WTC11 (cell line): ENCODE data around the gene SP3.

Source experiments
- ATF1 ChIP-seq: sonication (generic); formaldehyde crosslinking; IDR thresholded peaks from 2 replicates; pipeline ENCODE4 v1.8.1; 2023; ENCODE audit warnings: mild to moderate bottlenecking, moderate library complexity, missing genetic modification reagents
- CBFB ChIP-seq: sonication (generic); formaldehyde crosslinking; IDR thresholded peaks from 2 replicates; pipeline ENCODE4 v1.8.1; 2022; ENCODE audit warnings: mild to moderate bottlenecking, low read depth, missing genetic modification reagents
- CREB1 ChIP-seq: sonication (generic); formaldehyde crosslinking; IDR thresholded peaks from 2 replicates; pipeline ENCODE4 v1.8.0; 2023; ENCODE audit warnings: mild to moderate bottlenecking, missing genetic modification reagents
- NR1H2 ChIP-seq: sonication (generic); formaldehyde crosslinking; IDR thresholded peaks from 2 replicates; pipeline ENCODE4 v1.9.0; 2021; ENCODE audit warnings: mild to moderate bottlenecking, moderate library complexity, missing genetic modification reagents
- RELA ChIP-seq: sonication (generic); formaldehyde crosslinking; IDR thresholded peaks from 2 replicates; pipeline ENCODE4 v1.8.1; 2022; ENCODE audit warnings: missing genetic modification reagents, mild to moderate bottlenecking, borderline replicate concordance
- SMAD4 ChIP-seq: sonication (generic); formaldehyde crosslinking; IDR thresholded peaks from 2 replicates; pipeline ENCODE4 v1.8.0; 2022; ENCODE audit warnings: mild to moderate bottlenecking, missing genetic modification reagents
- TEAD4 ChIP-seq: sonication (generic); formaldehyde crosslinking; IDR thresholded peaks from 2 replicates; pipeline ENCODE4 v1.8.0; 2022; ENCODE audit warnings: mild to moderate bottlenecking, missing genetic modification reagents
- ZNF423 ChIP-seq: fragments of 250-450 bp; sonication (Bioruptor Pico); IDR thresholded peaks from 2 replicates; pipeline ENCODE4 v2.1.2; 2022; ENCODE audit warnings: mild to moderate bottlenecking, moderate library complexity
- TF ChIP-seq, protein P1 (sequence below): sonication (generic); formaldehyde crosslinking; IDR thresholded peaks from 2 replicates; pipeline ENCODE4 v1.8.0; 2022; ENCODE audit warnings: missing genetic modification reagents
- TF ChIP-seq, protein P2 (sequence below): fragments of 200-600 bp; IDR thresholded peaks from 2 replicates; pipeline ENCODE4 v1.8.0; 2022; ENCODE audit warnings: antibody characterized with exemption
- TF ChIP-seq, protein P3 (sequence below): sonication (generic); formaldehyde crosslinking; IDR thresholded peaks from 2 replicates; pipeline ENCODE4 v1.8.0; 2023; ENCODE audit warnings: mild to moderate bottlenecking, missing genetic modification reagents

DNA sequence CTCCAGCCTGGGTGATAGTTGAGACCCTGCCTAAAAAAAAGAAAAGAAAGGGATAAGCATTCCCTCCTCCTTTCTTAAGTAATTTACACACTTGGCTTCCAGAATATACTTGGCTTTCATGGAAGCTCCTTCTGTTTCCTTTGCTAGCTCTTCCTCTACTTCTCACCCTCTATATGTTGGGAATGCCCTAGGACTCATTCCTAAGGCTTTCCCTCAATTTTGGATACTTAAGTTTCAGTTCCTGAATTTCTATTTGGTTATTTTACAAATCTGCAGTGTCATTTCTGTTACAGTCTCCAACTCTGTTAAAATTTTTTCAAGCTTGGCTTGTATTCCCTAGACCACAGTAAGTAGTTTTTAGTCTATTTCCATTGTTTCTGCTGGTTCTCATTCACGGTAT, 23.6 kb downstream of the SP3 start:
- no peak for TF ChIP-seq RELA (CRISPR knock-in tag)
- no peak for TF ChIP-seq ZNF423 (CRISPR knock-in tag)
- TF ChIP-seq, protein P1, sequence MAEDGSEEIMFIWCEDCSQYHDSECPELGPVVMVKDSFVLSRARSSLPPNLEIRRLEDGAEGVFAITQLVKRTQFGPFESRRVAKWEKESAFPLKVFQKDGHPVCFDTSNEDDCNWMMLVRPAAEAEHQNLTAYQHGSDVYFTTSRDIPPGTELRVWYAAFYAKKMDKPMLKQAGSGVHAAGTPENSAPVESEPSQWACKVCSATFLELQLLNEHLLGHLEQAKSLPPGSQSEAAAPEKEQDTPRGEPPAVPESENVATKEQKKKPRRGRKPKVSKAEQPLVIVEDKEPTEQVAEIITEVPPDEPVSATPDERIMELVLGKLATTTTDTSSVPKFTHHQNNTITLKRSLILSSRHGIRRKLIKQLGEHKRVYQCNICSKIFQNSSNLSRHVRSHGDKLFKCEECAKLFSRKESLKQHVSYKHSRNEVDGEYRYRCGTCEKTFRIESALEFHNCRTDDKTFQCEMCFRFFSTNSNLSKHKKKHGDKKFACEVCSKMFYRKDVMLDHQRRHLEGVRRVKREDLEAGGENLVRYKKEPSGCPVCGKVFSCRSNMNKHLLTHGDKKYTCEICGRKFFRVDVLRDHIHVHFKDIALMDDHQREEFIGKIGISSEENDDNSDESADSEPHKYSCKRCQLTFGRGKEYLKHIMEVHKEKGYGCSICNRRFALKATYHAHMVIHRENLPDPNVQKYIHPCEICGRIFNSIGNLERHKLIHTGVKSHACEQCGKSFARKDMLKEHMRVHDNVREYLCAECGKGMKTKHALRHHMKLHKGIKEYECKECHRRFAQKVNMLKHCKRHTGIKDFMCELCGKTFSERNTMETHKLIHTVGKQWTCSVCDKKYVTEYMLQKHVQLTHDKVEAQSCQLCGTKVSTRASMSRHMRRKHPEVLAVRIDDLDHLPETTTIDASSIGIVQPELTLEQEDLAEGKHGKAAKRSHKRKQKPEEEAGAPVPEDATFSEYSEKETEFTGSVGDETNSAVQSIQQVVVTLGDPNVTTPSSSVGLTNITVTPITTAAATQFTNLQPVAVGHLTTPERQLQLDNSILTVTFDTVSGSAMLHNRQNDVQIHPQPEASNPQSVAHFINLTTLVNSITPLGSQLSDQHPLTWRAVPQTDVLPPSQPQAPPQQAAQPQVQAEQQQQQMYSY (CRISPR knock-in tag), result no peak
- TF ChIP-seq NR1H2, result no peak
- no peak for TF ChIP-seq SMAD4 (CRISPR knock-in tag)
- no peak for TF ChIP-seq ATF1
- TF ChIP-seq, protein P2, sequence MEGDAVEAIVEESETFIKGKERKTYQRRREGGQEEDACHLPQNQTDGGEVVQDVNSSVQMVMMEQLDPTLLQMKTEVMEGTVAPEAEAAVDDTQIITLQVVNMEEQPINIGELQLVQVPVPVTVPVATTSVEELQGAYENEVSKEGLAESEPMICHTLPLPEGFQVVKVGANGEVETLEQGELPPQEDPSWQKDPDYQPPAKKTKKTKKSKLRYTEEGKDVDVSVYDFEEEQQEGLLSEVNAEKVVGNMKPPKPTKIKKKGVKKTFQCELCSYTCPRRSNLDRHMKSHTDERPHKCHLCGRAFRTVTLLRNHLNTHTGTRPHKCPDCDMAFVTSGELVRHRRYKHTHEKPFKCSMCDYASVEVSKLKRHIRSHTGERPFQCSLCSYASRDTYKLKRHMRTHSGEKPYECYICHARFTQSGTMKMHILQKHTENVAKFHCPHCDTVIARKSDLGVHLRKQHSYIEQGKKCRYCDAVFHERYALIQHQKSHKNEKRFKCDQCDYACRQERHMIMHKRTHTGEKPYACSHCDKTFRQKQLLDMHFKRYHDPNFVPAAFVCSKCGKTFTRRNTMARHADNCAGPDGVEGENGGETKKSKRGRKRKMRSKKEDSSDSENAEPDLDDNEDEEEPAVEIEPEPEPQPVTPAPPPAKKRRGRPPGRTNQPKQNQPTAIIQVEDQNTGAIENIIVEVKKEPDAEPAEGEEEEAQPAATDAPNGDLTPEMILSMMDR, result no peak
- TF ChIP-seq, protein P3, sequence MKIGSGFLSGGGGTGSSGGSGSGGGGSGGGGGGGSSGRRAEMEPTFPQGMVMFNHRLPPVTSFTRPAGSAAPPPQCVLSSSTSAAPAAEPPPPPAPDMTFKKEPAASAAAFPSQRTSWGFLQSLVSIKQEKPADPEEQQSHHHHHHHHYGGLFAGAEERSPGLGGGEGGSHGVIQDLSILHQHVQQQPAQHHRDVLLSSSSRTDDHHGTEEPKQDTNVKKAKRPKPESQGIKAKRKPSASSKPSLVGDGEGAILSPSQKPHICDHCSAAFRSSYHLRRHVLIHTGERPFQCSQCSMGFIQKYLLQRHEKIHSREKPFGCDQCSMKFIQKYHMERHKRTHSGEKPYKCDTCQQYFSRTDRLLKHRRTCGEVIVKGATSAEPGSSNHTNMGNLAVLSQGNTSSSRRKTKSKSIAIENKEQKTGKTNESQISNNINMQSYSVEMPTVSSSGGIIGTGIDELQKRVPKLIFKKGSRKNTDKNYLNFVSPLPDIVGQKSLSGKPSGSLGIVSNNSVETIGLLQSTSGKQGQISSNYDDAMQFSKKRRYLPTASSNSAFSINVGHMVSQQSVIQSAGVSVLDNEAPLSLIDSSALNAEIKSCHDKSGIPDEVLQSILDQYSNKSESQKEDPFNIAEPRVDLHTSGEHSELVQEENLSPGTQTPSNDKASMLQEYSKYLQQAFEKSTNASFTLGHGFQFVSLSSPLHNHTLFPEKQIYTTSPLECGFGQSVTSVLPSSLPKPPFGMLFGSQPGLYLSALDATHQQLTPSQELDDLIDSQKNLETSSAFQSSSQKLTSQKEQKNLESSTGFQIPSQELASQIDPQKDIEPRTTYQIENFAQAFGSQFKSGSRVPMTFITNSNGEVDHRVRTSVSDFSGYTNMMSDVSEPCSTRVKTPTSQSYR (CRISPR knock-in tag), result no peak
- no peak for TF ChIP-seq CREB1 (CRISPR knock-in tag)
- TF ChIP-seq CBFB (CRISPR knock-in tag), result no peak
- no peak for TF ChIP-seq TEAD4 (CRISPR knock-in tag)
